GM12891 (cell line): Measurements from ENCODE around the gene OTUD5.

Experiments
- POLR2A ChIP-seq: IDR thresholded peaks from 2 replicates; pipeline ENCODE4 v1.6.1; 2011; ENCODE audit warnings: low read depth, low read length, control low read depth
- POLR2AphosphoS5 ChIP-seq: IDR thresholded peaks from 2 replicates; pipeline ENCODE4 v1.6.1; 2011; ENCODE audit warnings: low read depth, low read length, control low read depth
- TAF1 ChIP-seq: IDR thresholded peaks from 2 replicates; pipeline ENCODE4 v1.6.1; 2011; ENCODE audit warnings: low read depth, low read length, control low read depth

GRCh38 chrX:48997455-48997854 lies 40.0 kb upstream of the OTUD5 start:
- TF ChIP-seq POLR2AphosphoS5 (no peak), TAF1 (no peak), POLR2A (no peak)
